GM23338 (cell line): ENCODE measurements around the gene ERI2. TPM values are rescaled to one million over a fixed set of nuclear protein-coding genes. Genes with fewer than 3 reads are reported as not detected.

Experiments used
- ATAC-seq: fragments of 200-7000 bp; cut with Tn5 transposase; 3 replicates; pipeline ENCODE4 v1.9.1; 2020
- DNase-seq: peaks from one replicate; pipeline ENCODE4 v3.0.0-alpha.2; 2015; ENCODE audit warnings: low spot score
- H2AFZ ChIP-seq: fragments of 200-600 bp; sonication (generic); 2 replicates; pipeline ENCODE4 v1.8.0; 2016; ENCODE audit warnings: antibody characterized with exemption, mild to moderate bottlenecking, moderate library complexity
- H3F3A ChIP-seq: fragments of 200-600 bp; sonication (generic); replicated peaks from 2 replicates; pipeline ENCODE4 v1.8.0; 2017; ENCODE audit warnings: antibody characterized with exemption, mixed run types, low read depth
- H3K27ac ChIP-seq: fragments of 200-600 bp; sonication (generic); 2 replicates; pipeline ENCODE4 v1.6.1; 2016; ENCODE audit warnings: low read depth
- H3K27me3 ChIP-seq: fragments of 200-600 bp; sonication (generic); 2 replicates; pipeline ENCODE4 v1.8.0; 2016; ENCODE audit warnings: mild to moderate bottlenecking, mixed run types, moderate library complexity; ENCODE audit not compliant: insufficient read depth
- H3K36me3 ChIP-seq: fragments of 200-600 bp; sonication (generic); 2 replicates; pipeline ENCODE4 v1.8.0; 2016; ENCODE audit warnings: mild to moderate bottlenecking; ENCODE audit not compliant: insufficient read depth
- H3K4me1 ChIP-seq: fragments of 200-600 bp; sonication (generic); 2 replicates; pipeline ENCODE4 v1.8.0; 2016; ENCODE audit warnings: mild to moderate bottlenecking, moderate library complexity; ENCODE audit not compliant: insufficient read depth
- H3K4me2 ChIP-seq: fragments of 200-600 bp; sonication (generic); 2 replicates; pipeline ENCODE4 v1.7.1; 2017; ENCODE audit warnings: mixed run types
- H3K4me3 ChIP-seq: fragments of 200-600 bp; sonication (generic); 2 replicates; pipeline ENCODE4 v1.6.1; 2016; ENCODE audit warnings: mixed run types
- H3K79me2 ChIP-seq: fragments of 200-600 bp; sonication (generic); replicated peaks from 2 replicates; pipeline ENCODE4 v1.8.0; 2017; ENCODE audit warnings: mild to moderate bottlenecking; ENCODE audit not compliant: insufficient read depth
- H3K9me2 ChIP-seq: fragments of 200-600 bp; sonication (generic); 2 replicates; pipeline ENCODE4 v1.8.0; 2017; ENCODE audit not compliant: insufficient read depth
- H4K20me1 ChIP-seq: fragments of 200-600 bp; sonication (generic); replicated peaks from 2 replicates; pipeline ENCODE4 v1.8.0; 2017; ENCODE audit warnings: mild to moderate bottlenecking; ENCODE audit not compliant: insufficient read depth
- H3K27ac Mint-ChIP-seq: 2 replicates; pipeline ENCODE4 v1.8.0; 2020; ENCODE audit warnings: inconsistent platforms, mild to moderate bottlenecking, moderate library complexity, mixed read lengths
- H3K27me3 Mint-ChIP-seq: 3 replicates; pipeline ENCODE4 v1.8.0; 2022; ENCODE audit warnings: low read depth, mild to moderate bottlenecking, moderate library complexity, mixed read lengths, inconsistent platforms; ENCODE audit not compliant: insufficient read depth, poor library complexity
- H3K36me3 Mint-ChIP-seq: 3 replicates; pipeline ENCODE4 v1.8.0; 2021; ENCODE audit warnings: low read depth, mild to moderate bottlenecking, inconsistent platforms, moderate library complexity, mixed read lengths
- H3K4me1 Mint-ChIP-seq: 3 replicates; pipeline ENCODE4 v1.8.0; 2020; ENCODE audit warnings: mild to moderate bottlenecking, inconsistent platforms, mixed read lengths
- H3K4me3 Mint-ChIP-seq: 3 replicates; pipeline ENCODE4 v1.8.0; 2021; ENCODE audit warnings: moderate library complexity, mild to moderate bottlenecking, inconsistent platforms, mixed read lengths
- H3K9me3 Mint-ChIP-seq: 3 replicates; pipeline ENCODE4 v1.8.0; 2020; ENCODE audit warnings: moderate library complexity, mild to moderate bottlenecking, inconsistent platforms, mixed read lengths
- CREB1 ChIP-seq: fragments of 250-450 bp; sonication (Bioruptor Pico); IDR thresholded peaks from 2 replicates; pipeline ENCODE4 v1.5.0; 2020; ENCODE audit warnings: low read depth, mild to moderate bottlenecking, moderate library complexity
- EZH2phosphoT487 ChIP-seq: fragments of 200-600 bp; sonication (generic); IDR thresholded peaks from one replicate; pipeline ENCODE4 v1.8.1; 2018; ENCODE audit warnings: antibody characterized with exemption; ENCODE audit not compliant: unreplicated experiment
- JUNB ChIP-seq: IDR thresholded peaks from one replicate; pipeline ENCODE4 v1.6.1; 2016; ENCODE audit warnings: antibody characterized with exemption; ENCODE audit not compliant: unreplicated experiment
- NANOG ChIP-seq: IDR thresholded peaks from 2 replicates; pipeline ENCODE4 v1.6.1; 2016; ENCODE audit warnings: antibody characterized with exemption, borderline replicate concordance
- POLR2AphosphoS5 ChIP-seq: IDR thresholded peaks from 2 replicates; pipeline ENCODE4 v1.6.1; 2016; ENCODE audit warnings: antibody characterized with exemption, low read depth
- ZNF331 ChIP-seq: fragments of 250-450 bp; sonication (Bioruptor Pico); IDR thresholded peaks from 2 replicates; pipeline ENCODE4 v1.5.0; 2020; ENCODE audit warnings: low read depth, mild to moderate bottlenecking, moderate library complexity
- polyA plus RNA-seq: library from polyadenylated mRNA; unstranded; fragments of >200 nt; fragmentation: Nextera tagmentation; extraction: Ambion mirVana; gene quantifications from 2 replicates; pipeline ENCODE4 v1.2.1, GENCODE V29; 2016
- small RNA-seq: library from RNA; depleted of rRNA; stranded (forward); fragments of <200 nt; gene quantifications from one replicate; pipeline ENCODE3, GENCODE V24; 2014; ENCODE audit warnings: low replicate concordance
- total RNA-seq: library from RNA; depleted of rRNA; stranded (reverse); fragments of >200 nt; shearing (Covaris generic); gene quantifications from 2 replicates; pipeline ENCODE4 v1.2.3, GENCODE V29; 2014; rRNA removed

Gene ERI2
- total and polyA plus RNA-seq, 2 experiments from 2014 or later: 7.2 to 19.5 TPM

DNA sequence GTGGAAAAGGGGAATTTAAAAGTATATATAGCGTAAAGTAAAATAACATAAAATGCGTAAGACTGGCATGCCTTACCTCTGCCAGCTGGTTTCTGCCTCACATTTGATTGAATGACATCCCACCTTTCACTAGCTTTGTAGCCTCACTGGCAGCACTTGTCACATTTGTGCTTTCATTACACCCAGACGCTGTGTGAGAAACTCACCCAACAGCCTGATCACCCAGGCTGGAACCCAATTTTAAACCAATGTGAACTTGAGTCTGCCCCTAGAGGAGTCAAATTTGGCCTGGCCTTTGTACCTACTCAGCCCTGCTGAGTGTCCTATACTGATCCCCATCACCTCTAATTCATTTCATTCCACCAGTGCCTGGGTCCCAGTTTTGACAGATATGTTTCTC lies 59.8 kb downstream of the ERI2 start:
- Histone ChIP-seq H3K27me3 (no peaks in the 10 kb centered on the region), H3K4me1 (no peaks in the 10 kb centered on the region), H3K27ac (no peak overlapping the region), H3K4me2 (no peak overlapping the region), H3K4me3 (no peak overlapping the region), H3F3A (no peaks in the 10 kb centered on the region), H3K79me2 (no peaks in the 10 kb centered on the region), H3K9me2 (peaks cover 8% of the 10 kb centered on the region; the same call in 1 of the 2 replicates), H2AFZ (no peak overlapping the region), H4K20me1 (no peaks in the 10 kb centered on the region), H3K36me3 (no peaks in the 10 kb centered on the region)
- H3K4me3 Mint-ChIP-seq: no peak overlapping the region
- ATAC-seq: no peak
- peaks cover 10% of the 10 kb centered on the region for H3K27me3 Mint-ChIP-seq
- H3K9me3 Mint-ChIP-seq: peaks cover 31% of the 10 kb centered on the region
- H3K4me1 Mint-ChIP-seq: no peaks in the 10 kb centered on the region
- peaks cover 7% of the 10 kb centered on the region for H3K36me3 Mint-ChIP-seq
- TF ChIP-seq JUNB (no peak), CREB1 (CRISPR knock-in tag) (no peak), NANOG (no peak), ZNF331 (CRISPR knock-in tag) (no peak), POLR2AphosphoS5 (no peak), EZH2phosphoT487 (no peak)
- no peak overlapping the region for H3K27ac Mint-ChIP-seq
- DNase-seq: no peak

Small RNA genes lying within 50 kb of the gene (small RNA-seq; reads per million reads assigned to genes)
- gene RF00618 (not detected), gene RNU6-944P (0.10 reads per million)

Other genes starting within 250 kb of the ERI2 start
- not detected in 2 replicates for gene ACSM2B, start 230.1 kb downstream of the ERI2 start, total RNA-seq
- not detected in 2 replicates for gene ACSM2B, start 230.1 kb downstream of the ERI2 start, polyA plus RNA-seq
- gene ACSM1, start 108.8 kb downstream of the ERI2 start, total RNA-seq: 0.38 and 1.4 TPM in 2 replicates
- 0.26 and 0.34 TPM in 2 replicates for gene ACSM1, start 108.8 kb downstream of the ERI2 start, polyA plus RNA-seq
- gene THUMPD1, start 64.7 kb downstream of the ERI2 start, total RNA-seq: 88.0 and 93.0 TPM in 2 replicates
- 32.9 and 44.6 TPM in 2 replicates for gene THUMPD1, start 64.7 kb downstream of the ERI2 start, polyA plus RNA-seq
- 8.7 and 13.4 TPM in 2 replicates for gene ACSM3, start 42.5 kb downstream of the ERI2 start, total RNA-seq
- 4.8 and 5.7 TPM in 2 replicates for gene ACSM3, start 42.5 kb downstream of the ERI2 start, polyA plus RNA-seq
- 5.9 and 6.9 TPM in 2 replicates for gene REXO5, start 55 bp upstream of the ERI2 start, total RNA-seq
- 5.4 and 6.5 TPM in 2 replicates for gene REXO5, start 55 bp upstream of the ERI2 start, polyA plus RNA-seq
- 13.7 and 16.0 TPM in 2 replicates for gene DCUN1D3, start 93.9 kb upstream of the ERI2 start, total RNA-seq
- gene DCUN1D3, start 93.9 kb upstream of the ERI2 start, polyA plus RNA-seq: 8.0 and 8.5 TPM in 2 replicates
- gene LYRM1, start 94.3 kb upstream of the ERI2 start, total RNA-seq: 18.7 and 19.4 TPM in 2 replicates
- 24.8 and 24.9 TPM in 2 replicates for gene LYRM1, start 94.3 kb upstream of the ERI2 start, polyA plus RNA-seq